HG02852 (cell line): ENCODE data around the gene LINGO3.

Experiments
- ATAC-seq: cut with Tn5 transposase; IDR thresholded peaks from one replicate; pipeline ENCODE4 v1.9.1; 2021; ENCODE audit warnings: mild to moderate bottlenecking, moderate library complexity; ENCODE audit not compliant: unreplicated experiment

LINGO3 gene

GRCh38 chr19:2269244-2270156, 38.5 kb downstream of the LINGO3 start:
- ATAC-seq = peak; percentile 58

GRCh38 chr19:2268861-2269243, 39.1 kb downstream of the LINGO3 start:
- ATAC-seq = no peak

- no peak for ATAC-seq
Observed at GRCh38 chr19:2268480-2268830, 39.5 kb downstream of the LINGO3 start.

DNA sequence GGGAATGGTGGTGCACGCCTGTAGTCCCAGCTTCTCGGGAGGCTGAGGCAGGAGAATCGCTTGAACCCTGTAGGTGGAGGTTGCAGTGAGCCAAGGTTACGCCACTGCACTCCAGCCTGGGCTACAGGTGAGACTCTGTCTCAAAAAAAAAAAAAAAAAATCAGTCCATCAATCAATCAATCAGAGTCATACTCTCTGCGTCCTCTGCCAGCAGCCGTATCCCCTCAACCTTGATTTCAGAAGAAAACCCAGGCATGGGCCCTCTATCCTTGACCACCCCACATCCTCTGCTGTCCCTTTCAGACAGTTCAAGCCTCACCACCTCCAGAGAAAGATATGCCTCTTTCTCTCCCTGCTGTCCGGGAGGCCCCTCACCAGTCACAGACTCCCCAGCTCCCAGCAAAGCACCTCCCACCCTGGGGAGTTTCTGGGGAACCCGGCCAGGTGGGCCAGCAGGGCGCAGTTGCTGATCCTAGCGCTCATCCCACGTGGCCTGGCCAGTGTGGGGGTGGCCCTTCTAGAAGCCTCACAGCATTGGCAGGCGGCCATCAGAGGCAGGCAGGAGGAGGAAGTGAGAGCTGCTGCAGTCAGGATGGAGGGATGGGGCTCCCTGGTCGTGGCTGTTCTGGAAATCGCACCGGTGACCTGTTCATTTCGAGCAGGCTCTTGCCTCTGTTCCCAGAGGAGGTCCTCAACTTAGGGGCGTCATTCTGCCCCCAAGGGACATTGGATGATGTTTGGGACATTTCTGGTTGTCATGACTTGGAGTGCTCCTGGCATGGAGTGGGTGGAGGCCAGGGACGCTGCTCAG, 41.6 kb downstream of the LINGO3 start:
- ATAC-seq = no peak

DNA sequence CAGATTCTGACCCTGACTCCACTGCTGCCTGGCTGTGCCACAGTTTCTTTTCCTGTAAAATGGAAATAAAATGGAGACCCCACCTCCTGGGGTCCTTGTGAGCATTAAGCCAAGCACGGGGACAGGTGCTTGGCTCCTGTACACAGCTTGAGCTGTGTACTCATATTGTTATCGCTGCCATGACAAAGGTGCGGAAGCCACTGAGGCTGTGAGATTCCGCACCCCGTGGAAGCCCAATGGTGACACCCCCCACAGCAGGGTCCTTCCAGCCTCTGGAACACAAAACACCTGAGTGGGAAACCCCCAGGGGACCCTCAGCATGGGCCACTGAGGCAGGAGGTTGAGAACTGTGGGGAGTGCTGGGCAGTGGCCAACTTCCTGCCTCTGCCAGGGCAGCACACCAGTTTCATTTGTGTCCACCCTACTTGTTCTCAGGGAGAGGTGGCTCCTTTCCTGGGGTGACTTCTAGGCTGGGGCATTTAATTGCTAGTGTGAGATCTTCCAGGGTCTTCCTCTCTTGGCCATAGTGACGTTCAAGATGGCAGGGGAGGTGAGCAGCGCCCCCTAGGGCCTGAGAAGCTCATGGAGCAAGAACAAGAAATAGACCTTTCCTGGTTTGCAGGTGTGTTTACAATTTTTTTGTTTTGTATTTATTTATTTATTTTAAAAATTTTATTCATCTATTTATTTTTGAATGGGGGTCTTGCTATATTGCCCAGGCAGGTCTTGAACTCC, 46.3 kb downstream of the LINGO3 start:
- ATAC-seq = no peak

DNA sequence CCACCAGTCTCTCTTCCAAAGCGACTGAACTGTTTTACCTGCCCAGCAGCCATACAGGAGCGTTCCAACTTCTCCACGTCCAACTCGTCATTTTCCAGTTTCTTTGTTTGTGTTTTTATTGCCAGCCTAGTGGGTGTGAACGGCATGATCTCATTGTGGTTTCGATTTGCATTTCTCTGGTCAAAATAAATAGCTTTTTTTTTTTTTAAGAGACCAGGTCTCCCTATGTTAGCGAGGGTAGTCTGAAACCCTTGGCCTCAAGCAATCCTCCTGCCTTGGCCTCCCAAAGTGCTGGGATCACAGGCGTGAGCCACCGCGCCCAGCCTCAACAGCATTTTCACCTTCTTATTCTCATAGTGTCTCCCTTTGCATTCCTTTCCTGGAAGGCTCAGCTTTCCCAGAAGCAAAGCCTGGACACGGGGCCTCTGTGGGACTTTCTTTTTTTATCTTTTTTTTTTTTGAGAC, 47.6 kb downstream of the LINGO3 start:
- no peak for ATAC-seq

- no peak for ATAC-seq
Observed at GRCh38 chr19:2259336-2259735, 48.6 kb downstream of the LINGO3 start.
